ENCODE data around the gene TSACC.

The TSACC gene

DNA sequence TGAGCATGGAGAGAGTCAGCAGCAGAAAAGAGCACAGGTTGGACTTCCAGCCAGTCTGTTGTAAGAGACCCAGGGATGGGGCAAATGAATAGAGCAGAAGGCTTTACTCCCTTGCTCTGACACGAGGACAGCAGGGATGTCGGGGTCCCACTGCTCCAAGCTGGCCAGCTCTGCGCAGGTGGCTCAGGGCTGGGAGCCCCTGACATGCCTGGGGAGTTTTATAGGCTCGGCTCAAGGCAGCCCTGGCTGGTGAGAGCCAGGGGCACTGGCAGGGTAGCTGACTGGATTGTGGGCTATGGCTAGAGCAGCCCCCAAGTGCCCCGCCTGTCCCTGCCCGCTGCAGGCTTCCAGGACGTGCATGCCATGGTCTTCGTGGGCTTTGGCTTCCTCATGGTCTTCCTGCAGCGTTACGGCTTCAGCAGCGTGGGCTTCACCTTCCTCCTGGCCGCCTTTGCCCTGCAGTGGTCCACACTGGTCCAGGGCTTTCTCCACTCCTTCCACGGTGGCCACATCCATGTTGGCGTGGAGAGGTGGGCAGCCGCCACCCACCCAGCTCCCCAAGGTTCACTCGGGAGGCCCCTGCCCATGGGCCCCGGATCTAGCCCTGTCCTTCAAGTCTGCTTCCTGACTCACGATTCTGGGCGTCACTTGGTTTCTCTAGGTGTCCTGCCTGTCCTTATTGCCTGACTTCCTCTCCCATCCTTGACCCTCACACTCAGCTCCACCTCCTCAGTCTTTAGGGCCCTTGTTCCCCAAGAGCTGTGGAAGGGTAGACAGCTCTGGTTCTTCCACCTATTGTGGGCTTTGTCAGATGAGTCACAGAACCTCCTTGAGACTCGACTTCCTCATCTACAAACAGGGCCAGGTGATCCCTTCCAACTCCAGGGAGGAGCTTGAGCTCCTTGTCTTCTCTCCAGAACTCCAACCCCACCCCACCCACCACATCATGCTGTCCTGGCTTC, 38.9 kb downstream of the TSACC start:
- DNase-seq (ENCODE audit: low read depth), result no peak

GRCh38 chr1:156378557-156378956, 40.2 kb downstream of the TSACC start:
- DNase-seq (ENCODE audit: low read depth), result no peak

GRCh38 chr1:156379420-156380165, 41.3 kb downstream of the TSACC start:
- no peak for DNase-seq (ENCODE audit: low read depth)

DNA sequence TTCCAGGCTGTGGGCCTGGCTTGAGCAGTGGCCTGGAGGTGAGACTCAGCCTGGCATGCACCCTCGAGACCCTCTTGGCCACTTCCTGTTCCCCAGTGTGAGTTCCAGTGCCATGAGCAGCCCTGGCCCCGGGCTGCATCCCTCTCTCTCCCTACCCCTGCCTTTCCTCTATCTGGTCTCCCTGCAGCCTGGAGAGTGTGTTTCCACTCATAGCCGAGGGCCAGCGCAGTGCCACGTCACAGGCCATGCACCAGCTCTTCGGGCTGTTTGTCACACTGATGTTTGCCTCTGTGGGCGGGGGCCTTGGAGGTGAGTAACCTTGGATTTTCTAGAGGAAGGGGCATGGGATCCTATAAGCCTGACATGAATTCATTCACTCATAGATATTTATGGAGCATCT, 44.2 kb downstream of the TSACC start:
- DNase-seq (ENCODE audit: low read depth), result no peak

DNA sequence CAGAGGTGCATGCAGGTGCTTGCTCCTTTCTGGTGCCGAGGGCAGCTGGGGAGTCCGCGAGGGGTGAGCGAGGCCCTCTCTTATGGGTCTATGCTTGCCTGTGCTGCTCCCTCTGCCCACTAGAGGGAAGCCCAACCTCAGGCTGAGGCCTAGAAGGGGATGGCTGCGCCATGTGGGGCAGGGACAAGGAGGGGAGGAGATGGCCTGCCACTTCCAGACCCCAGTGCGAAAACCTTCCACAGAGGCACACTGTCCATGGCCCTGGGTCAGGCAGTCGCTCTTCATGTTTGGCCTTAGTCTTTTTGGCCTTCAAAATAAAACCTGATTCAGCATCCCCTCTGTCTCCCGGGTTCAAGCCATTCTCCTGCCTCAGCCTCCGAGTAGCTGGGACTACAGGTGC, 44.7 kb downstream of the TSACC start:
- DNase-seq (ENCODE audit: low read depth), result peak; percentile 39

DNA sequence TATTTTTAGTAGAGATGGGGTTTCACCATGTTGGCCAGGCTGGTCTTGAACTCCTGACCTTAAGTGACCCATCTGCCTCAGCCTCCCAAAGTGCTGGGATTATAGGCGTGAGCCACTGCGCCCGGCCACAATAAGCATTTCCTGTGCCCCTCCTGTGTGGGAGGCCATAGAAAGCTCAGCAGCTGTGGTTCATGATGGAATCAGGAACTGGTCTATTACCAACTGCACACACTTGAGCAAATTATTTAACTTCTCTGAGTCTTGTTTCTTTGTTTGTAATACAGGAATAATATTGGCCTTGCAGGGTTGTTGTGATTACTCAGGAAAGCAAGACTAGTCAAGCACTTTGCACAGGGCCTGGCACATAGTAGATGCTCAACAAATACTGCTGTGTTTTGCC, 45.7 kb downstream of the TSACC start:
- no peak for DNase-seq (ENCODE audit: low read depth)

- no peak for DNase-seq (ENCODE audit: low read depth)
These were observed 46.3 kb downstream of the TSACC start for GRCh38 chr1:156384658-156385057.

- DNase-seq (ENCODE audit: low read depth), result peak; percentile 59
These were observed 47.3 kb downstream of the TSACC start for GRCh38 chr1:156385534-156386031.

- DNase-seq (ENCODE audit: low read depth), result no peak
These were observed 48.0 kb downstream of the TSACC start for GRCh38 chr1:156386134-156386901.

GRCh38 chr1:156386949-156387869, 48.9 kb downstream of the TSACC start:
- DNase-seq (ENCODE audit: low read depth), result no peak

DNA sequence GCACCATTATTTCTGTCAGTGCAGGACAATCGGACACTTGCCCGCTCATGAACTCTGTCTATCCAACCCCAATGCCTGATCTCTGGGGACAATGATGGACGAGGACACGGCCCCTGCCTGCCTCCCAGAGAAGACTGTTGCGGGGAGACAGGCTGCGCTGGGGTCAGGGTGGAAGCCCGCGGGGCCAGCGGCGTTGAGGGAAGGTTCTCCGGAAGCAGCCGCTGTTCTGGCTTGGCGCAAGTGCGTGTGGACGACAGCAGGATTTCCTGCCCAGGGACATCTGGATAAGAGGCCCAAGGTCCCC, 49.5 kb downstream of the TSACC start:
- DNase-seq (ENCODE audit: low read depth), result no peak

GRCh38 chr1:156388174-156389137, 50.1 kb downstream of the TSACC start:
- no peak for DNase-seq (ENCODE audit: low read depth)

DNA sequence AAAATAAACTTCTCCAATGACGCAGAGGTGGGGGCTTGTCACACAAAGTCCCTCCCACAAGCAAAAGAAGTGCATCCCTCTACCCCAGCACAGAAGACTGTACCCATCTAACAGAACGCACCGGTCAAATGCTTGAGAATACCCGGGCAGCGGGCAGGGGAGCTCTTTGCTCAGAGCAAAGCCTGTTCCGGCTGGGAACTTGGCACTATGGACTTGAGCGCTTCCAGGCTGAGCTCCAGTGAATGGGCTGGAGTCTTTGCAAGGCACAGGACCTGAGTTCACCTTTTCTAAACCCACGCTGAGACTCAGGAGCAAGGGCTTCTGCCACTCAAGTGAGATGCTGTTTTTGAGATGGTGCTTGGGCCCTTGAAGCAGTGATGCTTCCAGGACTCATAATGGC, 51.0 kb downstream of the TSACC start:
- DNase-seq (ENCODE audit: low read depth), result no peak

DNA sequence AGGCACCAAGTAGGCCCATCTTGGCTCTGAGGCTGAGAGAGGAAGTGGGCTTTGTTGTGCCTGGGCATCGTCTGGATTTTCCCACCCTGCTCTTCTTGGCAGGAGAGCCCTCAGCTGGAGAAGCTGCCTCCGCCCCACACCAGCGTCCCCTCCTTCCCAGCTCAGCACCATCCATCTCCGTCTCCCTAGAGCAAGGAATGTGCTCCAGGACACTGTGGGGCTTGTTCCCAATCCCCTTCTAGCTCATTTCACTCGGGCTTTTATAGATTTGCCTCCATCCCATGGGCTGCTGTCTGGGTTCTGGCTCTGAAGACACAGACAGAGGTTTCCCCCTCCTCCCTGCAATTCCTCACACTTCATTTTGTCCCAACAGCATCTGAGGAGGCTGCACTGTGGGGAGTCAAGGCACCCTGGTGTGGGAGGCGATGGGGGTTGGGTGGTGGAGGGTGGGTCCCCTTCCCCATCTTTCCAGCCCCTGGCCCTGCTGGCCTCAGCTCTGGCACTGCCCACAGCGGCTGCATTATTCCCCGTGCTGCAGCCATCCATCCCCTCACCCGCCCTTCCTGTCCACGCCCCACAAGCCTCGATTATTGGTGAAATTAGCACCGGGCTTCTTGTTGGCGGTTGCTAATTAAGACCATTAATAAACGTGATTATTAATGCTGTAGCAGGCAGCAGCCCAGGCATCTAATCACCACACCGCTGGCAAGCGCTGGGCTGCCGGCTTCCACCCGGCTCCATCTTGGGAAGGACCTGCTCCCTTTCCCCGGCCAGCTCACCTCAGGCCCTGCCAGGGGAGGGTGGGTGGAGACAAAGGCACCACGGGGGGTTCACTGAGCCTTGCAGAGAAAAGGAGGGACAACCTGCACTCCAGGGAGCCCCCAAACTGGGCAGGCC, 52.4 kb downstream of the TSACC start:
- no peak for DNase-seq (ENCODE audit: low read depth)

GRCh38 chr1:156391366-156391677, 53.0 kb downstream of the TSACC start:
- DNase-seq (ENCODE audit: low read depth), result no peak

- DNase-seq (ENCODE audit: low read depth), result no peak
These were observed 53.4 kb downstream of the TSACC start for GRCh38 chr1:156391701-156392100.

- DNase-seq (ENCODE audit: low read depth), result no peak
These were observed 54.1 kb downstream of the TSACC start for GRCh38 chr1:156392452-156392853.

GRCh38 chr1:156393095-156393494, 54.8 kb downstream of the TSACC start:
- DNase-seq (ENCODE audit: low read depth), result no peak

- no peak for DNase-seq (ENCODE audit: low read depth)
These were observed 55.8 kb downstream of the TSACC start for GRCh38 chr1:156394082-156394481.
